ENCODE data around the gene RERE. TPM values are rescaled to one million over a fixed set of nuclear protein-coding genes. Genes with fewer than 3 reads are reported as not detected.

The RERE gene
- total and polyA plus RNA-seq, 2 donors (not counting 3 experiments of a cell fraction or from before 2014, with no cell fraction given) = 14.1 to 113 TPM

DNA sequence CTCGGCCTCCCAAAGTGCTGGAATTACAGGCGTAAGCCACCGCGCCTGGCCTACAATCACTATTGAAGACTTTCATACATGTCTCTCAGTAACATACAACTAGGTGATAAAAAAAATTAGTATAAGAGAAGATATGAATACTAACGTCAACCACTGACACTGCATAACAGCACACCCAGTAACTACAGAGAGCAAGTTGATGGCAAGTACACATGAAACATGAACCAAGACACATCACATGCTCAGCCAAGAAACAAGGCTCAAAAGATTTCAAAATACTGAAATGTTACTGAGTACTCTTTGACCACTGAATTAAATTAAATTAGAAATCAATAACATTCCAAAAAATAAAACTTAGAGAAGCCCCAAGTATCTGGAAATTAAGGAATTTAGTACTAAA is 331.4 kb downstream of the RERE start:
- FAIRE-seq (no peak), DNase-seq (ENCODE audit: low read depth, low spot score) (no peak)
- no peak overlapping the region for H3K4me3 ChIP-seq (replicated peaks in 1 of 3; ENCODE audit: insufficient read depth in 1 of 3, low read depth in 1 of 3, low read length in 3 of 3)
- ChIA-PET CTCF (no interaction called here), POLR2A (no interaction called here)
- H3K4me1 ChIP-seq (ENCODE audit: control insufficient read depth, extremely low read depth, insufficient read depth, low read length) = no peaks in the 10 kb centered on the region
- no peak overlapping the region for H2AFZ ChIP-seq (ENCODE audit: low read depth, low read length)
- BruUV-seq (replicated peaks) = no TSS peak
- dilution Hi-C loops (cut with MboI; ENCODE audit: extremely low pct_ligation_motif_present, low sequenced_read_pairs) = no loop called here
- no peak overlapping the region for H3K9ac ChIP-seq (replicated peaks; ENCODE audit: extremely low read depth, insufficient read depth, low read length)
- no peaks in the 10 kb centered on the region for H3K9me3 ChIP-seq (replicated peaks; ENCODE audit: control insufficient read depth, insufficient read depth, low read length)
- intact Hi-C loops (cut with micrococcal nuclease) = loop anchor here (5.0 kb wide), 1 partner anchor 71 kb away; no protein-coding TSS in a partner anchor
- H3K79me2 ChIP-seq (ENCODE audit: control insufficient read depth, insufficient read depth, low read length) = peaks cover 4% of the 10 kb centered on the region
- no peaks in the 10 kb centered on the region for H3K9me1 ChIP-seq (replicated peaks; ENCODE audit: control insufficient read depth, extremely low read depth, insufficient read depth, low read length)
- no peak overlapping the region for H3K4me2 ChIP-seq (ENCODE audit: insufficient read depth, low read length)
- H3K27ac ChIP-seq (ENCODE audit: insufficient read depth, low read depth, low read length) = no peak overlapping the region
- no peaks in the 10 kb centered on the region for H4K20me1 ChIP-seq (replicated peaks; ENCODE audit: control insufficient read depth, extremely low read depth, insufficient read depth, low read length)
- H3K27me3 ChIP-seq (ENCODE audit: control insufficient read depth in 2 of 2, insufficient read depth in 2 of 2, low read length in 2 of 2) = no peaks in the 10 kb centered on the region
- TF ChIP-seq, protein P1, sequence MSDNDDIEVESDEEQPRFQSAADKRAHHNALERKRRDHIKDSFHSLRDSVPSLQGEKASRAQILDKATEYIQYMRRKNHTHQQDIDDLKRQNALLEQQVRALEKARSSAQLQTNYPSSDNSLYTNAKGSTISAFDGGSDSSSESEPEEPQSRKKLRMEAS (IDR thresholded peaks at IDR 0.05; ENCODE audit: insufficient read depth, insufficient read length) = no peak
- TF ChIP-seq GATA2 (IDR thresholded peaks at IDR 0.05; ENCODE audit: insufficient read depth, insufficient read length, low read depth, low read length) (no peak), POLR2AphosphoS5 (IDR thresholded peaks at IDR 0.05; ENCODE audit: insufficient read depth, low read depth, low read length) (no peak), FOS (IDR thresholded peaks at IDR 0.05; ENCODE audit: borderline replicate concordance, insufficient read depth, low read length) (no peak), MYC (IDR thresholded peaks at IDR 0.05; ENCODE audit: low read depth, low read length) (no peak), POLR2A (IDR thresholded peaks at IDR 0.05; ENCODE audit: low read depth, low read length) (no peak)
- TF ChIP-seq, protein P2, sequence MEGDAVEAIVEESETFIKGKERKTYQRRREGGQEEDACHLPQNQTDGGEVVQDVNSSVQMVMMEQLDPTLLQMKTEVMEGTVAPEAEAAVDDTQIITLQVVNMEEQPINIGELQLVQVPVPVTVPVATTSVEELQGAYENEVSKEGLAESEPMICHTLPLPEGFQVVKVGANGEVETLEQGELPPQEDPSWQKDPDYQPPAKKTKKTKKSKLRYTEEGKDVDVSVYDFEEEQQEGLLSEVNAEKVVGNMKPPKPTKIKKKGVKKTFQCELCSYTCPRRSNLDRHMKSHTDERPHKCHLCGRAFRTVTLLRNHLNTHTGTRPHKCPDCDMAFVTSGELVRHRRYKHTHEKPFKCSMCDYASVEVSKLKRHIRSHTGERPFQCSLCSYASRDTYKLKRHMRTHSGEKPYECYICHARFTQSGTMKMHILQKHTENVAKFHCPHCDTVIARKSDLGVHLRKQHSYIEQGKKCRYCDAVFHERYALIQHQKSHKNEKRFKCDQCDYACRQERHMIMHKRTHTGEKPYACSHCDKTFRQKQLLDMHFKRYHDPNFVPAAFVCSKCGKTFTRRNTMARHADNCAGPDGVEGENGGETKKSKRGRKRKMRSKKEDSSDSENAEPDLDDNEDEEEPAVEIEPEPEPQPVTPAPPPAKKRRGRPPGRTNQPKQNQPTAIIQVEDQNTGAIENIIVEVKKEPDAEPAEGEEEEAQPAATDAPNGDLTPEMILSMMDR (IDR thresholded peaks at IDR 0.05; ENCODE audit: extremely low read depth in 1 of 2, insufficient read depth in 1 of 2, low read depth in 1 of 2, low read length in 2 of 2) = no peak
- H3K36me3 ChIP-seq (ENCODE audit: control insufficient read depth in 2 of 2, extremely low read depth in 1 of 2, insufficient read depth in 2 of 2, low read length in 2 of 2) = no peaks in the 10 kb centered on the region
